Measurements from ENCODE around the gene LRRC56. TPM values are rescaled to one million over a fixed set of nuclear protein-coding genes. Genes with fewer than 3 reads are reported as not detected.

The LRRC56 gene
- total and polyA plus RNA-seq, 2 of the 13 experiments (the other 11 are each of a cell fraction or from before 2014, with no cell fraction given) = 0.11 to 0.29 TPM

DNA sequence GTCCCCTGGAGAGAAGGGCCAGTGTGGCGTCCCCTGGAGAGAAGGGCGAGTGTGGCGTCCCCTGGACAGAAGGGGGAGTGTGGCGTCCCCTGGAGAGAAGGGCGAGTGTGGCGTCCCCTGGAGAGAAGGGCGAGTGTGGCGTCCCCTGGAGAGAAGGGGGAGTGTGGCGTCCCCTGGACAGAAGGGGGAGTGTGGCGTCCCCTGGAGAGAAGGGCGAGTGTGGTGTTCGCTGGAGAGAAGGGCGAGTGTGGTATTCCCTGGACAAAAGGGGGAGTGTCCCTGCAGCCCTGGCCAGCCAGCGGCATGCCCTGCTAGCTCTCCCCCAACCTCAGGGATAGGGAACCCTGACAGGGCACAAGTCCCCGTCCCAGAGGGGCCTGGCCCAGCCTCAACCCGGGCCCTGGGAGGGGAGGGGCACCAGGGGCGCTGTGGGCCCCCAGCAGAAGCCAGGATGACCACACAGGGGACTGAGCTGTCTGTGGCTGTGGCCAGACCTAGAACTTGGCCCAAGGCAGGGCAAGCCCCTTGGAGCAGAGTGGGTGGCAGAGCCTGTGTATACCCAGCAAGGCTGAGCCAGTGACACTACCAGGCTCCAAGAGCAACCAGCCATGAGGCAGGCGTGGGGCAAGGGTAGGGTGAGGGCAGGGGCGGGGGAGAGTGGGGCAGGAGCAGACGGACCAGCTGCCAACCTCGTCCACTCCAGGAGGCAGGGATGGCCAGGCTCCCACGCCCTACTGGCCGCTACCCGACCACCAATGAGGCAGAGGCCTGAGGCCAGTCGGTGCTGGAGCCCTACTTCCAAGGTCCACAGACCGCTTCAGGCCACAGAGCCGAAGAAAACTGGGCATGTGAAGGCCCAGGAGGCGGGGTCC is 6.1 kb upstream of the LRRC56 start:
- DNase-seq (ENCODE audit: low spot score) (no peak), ATAC-seq (no peak), FAIRE-seq (no peak)
- no peaks in the 10 kb centered on the region; the same call in 1 of the 2 replicates for H4K20me1 ChIP-seq (ENCODE audit: insufficient read depth, low read length)
- TF ChIP-seq, protein P1, sequence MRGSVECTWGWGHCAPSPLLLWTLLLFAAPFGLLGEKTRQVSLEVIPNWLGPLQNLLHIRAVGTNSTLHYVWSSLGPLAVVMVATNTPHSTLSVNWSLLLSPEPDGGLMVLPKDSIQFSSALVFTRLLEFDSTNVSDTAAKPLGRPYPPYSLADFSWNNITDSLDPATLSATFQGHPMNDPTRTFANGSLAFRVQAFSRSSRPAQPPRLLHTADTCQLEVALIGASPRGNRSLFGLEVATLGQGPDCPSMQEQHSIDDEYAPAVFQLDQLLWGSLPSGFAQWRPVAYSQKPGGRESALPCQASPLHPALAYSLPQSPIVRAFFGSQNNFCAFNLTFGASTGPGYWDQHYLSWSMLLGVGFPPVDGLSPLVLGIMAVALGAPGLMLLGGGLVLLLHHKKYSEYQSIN (CRISPR knock-in tag; IDR thresholded peaks at IDR 0.05; ENCODE audit: borderline replicate concordance) = no peak
- TF ChIP-seq ZNF292 (CRISPR knock-in tag; IDR thresholded peaks at IDR 0.05; ENCODE audit: borderline replicate concordance, low read depth) (no peak), ISL2 (CRISPR knock-in tag; IDR thresholded peaks at IDR 0.05) (no peak), RBFOX2 (IDR thresholded peaks at IDR 0.05; ENCODE audit: low read depth, low read length) (peak; percentile 52; the same call in 1 of the 2 replicates), SMAD1 (CRISPR knock-in tag; IDR thresholded peaks at IDR 0.05; ENCODE audit: borderline replicate concordance, low read depth) (no peak), MTA1 (CRISPR knock-in tag; IDR thresholded peaks at IDR 0.05; ENCODE audit: borderline replicate concordance) (no peak), ZNF614 (CRISPR knock-in tag; IDR thresholded peaks at IDR 0.05; ENCODE audit: borderline replicate concordance) (no peak), ZNF598 (CRISPR knock-in tag; IDR thresholded peaks at IDR 0.05; ENCODE audit: borderline replicate concordance) (no peak), AGO2 (optimal IDR thresholded peaks at IDR 0.05; ENCODE audit: low read depth, low read length) (peak; percentile 66), MBNL3 (CRISPR knock-in tag; conservative IDR thresholded peaks at IDR 0.05) (no peak), ZNF431 (CRISPR knock-in tag; IDR thresholded peaks at IDR 0.05; ENCODE audit: borderline replicate concordance, low read depth) (no peak), AGO1 (IDR thresholded peaks at IDR 0.05; ENCODE audit: low read depth, low read length, poor library complexity, severe bottlenecking) (peak; percentile 50)
- TF ChIP-seq, protein P2, sequence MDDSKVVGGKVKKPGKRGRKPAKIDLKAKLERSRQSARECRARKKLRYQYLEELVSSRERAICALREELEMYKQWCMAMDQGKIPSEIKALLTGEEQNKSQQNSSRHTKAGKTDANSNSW (CRISPR knock-in tag; IDR thresholded peaks at IDR 0.05; ENCODE audit: borderline replicate concordance) = no peak
- TF ChIP-seq, protein P3, sequence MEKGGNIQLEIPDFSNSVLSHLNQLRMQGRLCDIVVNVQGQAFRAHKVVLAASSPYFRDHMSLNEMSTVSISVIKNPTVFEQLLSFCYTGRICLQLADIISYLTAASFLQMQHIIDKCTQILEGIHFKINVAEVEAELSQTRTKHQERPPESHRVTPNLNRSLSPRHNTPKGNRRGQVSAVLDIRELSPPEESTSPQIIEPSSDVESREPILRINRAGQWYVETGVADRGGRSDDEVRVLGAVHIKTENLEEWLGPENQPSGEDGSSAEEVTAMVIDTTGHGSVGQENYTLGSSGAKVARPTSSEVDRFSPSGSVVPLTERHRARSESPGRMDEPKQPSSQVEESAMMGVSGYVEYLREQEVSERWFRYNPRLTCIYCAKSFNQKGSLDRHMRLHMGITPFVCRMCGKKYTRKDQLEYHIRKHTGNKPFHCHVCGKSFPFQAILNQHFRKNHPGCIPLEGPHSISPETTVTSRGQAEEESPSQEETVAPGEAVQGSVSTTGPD (CRISPR knock-in tag; IDR thresholded peaks at IDR 0.05) = peak; percentile 87; the same call in 1 of the 2 replicates
- TF ChIP-seq, protein P4, sequence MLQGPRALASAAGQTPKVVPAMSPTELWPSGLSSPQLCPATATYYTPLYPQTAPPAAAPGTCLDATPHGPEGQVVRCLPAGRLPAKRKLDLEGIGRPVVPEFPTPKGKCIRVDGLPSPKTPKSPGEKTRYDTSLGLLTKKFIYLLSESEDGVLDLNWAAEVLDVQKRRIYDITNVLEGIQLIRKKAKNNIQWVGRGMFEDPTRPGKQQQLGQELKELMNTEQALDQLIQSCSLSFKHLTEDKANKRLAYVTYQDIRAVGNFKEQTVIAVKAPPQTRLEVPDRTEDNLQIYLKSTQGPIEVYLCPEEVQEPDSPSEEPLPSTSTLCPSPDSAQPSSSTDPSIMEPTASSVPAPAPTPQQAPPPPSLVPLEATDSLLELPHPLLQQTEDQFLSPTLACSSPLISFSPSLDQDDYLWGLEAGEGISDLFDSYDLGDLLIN (CRISPR knock-in tag; IDR thresholded peaks at IDR 0.05; ENCODE audit: borderline replicate concordance) = no peak
- TF ChIP-seq, protein P5, sequence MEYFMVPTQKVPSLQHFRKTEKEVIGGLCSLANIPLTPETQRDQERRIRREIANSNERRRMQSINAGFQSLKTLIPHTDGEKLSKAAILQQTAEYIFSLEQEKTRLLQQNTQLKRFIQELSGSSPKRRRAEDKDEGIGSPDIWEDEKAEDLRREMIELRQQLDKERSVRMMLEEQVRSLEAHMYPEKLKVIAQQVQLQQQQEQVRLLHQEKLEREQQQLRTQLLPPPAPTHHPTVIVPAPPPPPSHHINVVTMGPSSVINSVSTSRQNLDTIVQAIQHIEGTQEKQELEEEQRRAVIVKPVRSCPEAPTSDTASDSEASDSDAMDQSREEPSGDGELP (IDR thresholded peaks at IDR 0.05; ENCODE audit: borderline replicate concordance, low read depth) = no peak
- H3K9ac ChIP-seq (ENCODE audit: insufficient read depth, low read depth, low read length) = no peak overlapping the region
- WGBS (ENCODE audit: low lambda C conversion rate) = 96% methylated on average over 17 of the region's 28 CpGs
- CTCF ChIA-PET (ENCODE audit: low intra/inter-chr PET ratio, low total read pairs) = no interaction called here
- no TSS peak for BruUV-seq (replicated peaks)
- intact Hi-C loops (cut with micrococcal nuclease; ENCODE audit: unreplicated experiment) (no loop called here), in situ Hi-C loops (cut with HindIII; ENCODE audit: extremely low pct_ligation_motif_present, low pct_unique_long_range_greater_than_20kb) (no loop called here)
- H3K79me2 ChIP-seq (ENCODE audit: insufficient read depth, low read length) = peaks cover 4% of the 10 kb centered on the region
- no peak overlapping the region for H3K4me2 ChIP-seq (ENCODE audit: low read depth, low read length)
- H3K9me3 ChIP-seq (ENCODE audit: low read length) = no peaks in the 10 kb centered on the region
- POLR2A ChIA-PET = no interaction called here
- H3K36me3 ChIP-seq (replicated peaks in 1 of 2; ENCODE audit: control insufficient read depth in 1 of 2, insufficient read depth in 2 of 2, low read length in 2 of 2) = peaks cover 10 to 19% of the 10 kb centered on the region in 2 experiments; a peak in 4 of 5 replicates
- H3K27ac ChIP-seq (ENCODE audit: extremely low read length, insufficient read depth, low read length) = no peak overlapping the region
- H3K4me1 ChIP-seq (ENCODE audit: insufficient read depth, low read length) = peaks cover 13% of the 10 kb centered on the region; the same call in 1 of the 2 replicates
- H2AFZ ChIP-seq (ENCODE audit: low read length) = no peak overlapping the region
- H3K4me3 ChIP-seq (replicated peaks in 1 of 3; ENCODE audit: insufficient read depth in 1 of 3, low read depth in 2 of 3, low read length in 3 of 3) = no peak overlapping the region
- H3K27me3 ChIP-seq (ENCODE audit: control insufficient read depth in 1 of 2, insufficient read depth in 2 of 2, low read length in 2 of 2) = no peaks in the 10 kb centered on the region
